ENCODE measurements around the gene ABHD4.
A peak's percentile ranks its signal among the peaks of the same experiment; 100 is the strongest.
"Not testable (repeated sequence)": the region's sequence is repeated elsewhere in the genome, so short reads cannot be mapped to it uniquely, and the experiment has no call there.

The ABHD4 gene

GRCh38 chr14:22627506-22628263, 29.6 kb downstream of the ABHD4 start:
- no peak for DNase-seq (ENCODE audit: low read depth)

GRCh38 chr14:22629361-22629760, 31.3 kb downstream of the ABHD4 start:
- no peak for DNase-seq (ENCODE audit: low read depth)

GRCh38 chr14:22630066-22630465, 32.0 kb downstream of the ABHD4 start:
- no peak for DNase-seq (ENCODE audit: low read depth)

GRCh38 chr14:22630486-22630885, 32.4 kb downstream of the ABHD4 start:
- DNase-seq (ENCODE audit: low read depth): no peak

GRCh38 chr14:22634233-22634900, 36.3 kb downstream of the ABHD4 start:
- no peak for DNase-seq (ENCODE audit: low read depth)

- DNase-seq (ENCODE audit: low read depth): not testable (repeated sequence)
These were observed 37.9 kb downstream of the ABHD4 start for GRCh38 chr14:22635980-22636379.

GRCh38 chr14:22640192-22640591, 42.1 kb downstream of the ABHD4 start:
- DNase-seq (ENCODE audit: low read depth): no peak

GRCh38 chr14:22641846-22642245, 43.7 kb downstream of the ABHD4 start:
- DNase-seq (ENCODE audit: low read depth): no peak

- DNase-seq (ENCODE audit: low read depth): no peak
These were observed 46.2 kb downstream of the ABHD4 start, which contains the start of gene OR6J1 for GRCh38 chr14:22644305-22644635. Gene OR6J1 (minus strand): TSS chr14:22644352. CDS start chr14:22634811, 9,541 bp downstream.

GRCh38 chr14:22646570-22647254, 48.6 kb downstream of the ABHD4 start:
- peak; percentile 61 for DNase-seq (ENCODE audit: low read depth)

GRCh38 chr14:22648506-22648905, 50.4 kb downstream of the ABHD4 start:
- no peak for DNase-seq (ENCODE audit: low read depth)

- DNase-seq (ENCODE audit: low read depth): no peak
These were observed 52.1 kb downstream of the ABHD4 start for GRCh38 chr14:22650046-22650739.

GRCh38 chr14:22650960-22651521, 52.9 kb downstream of the ABHD4 start:
- DNase-seq (ENCODE audit: low read depth): no peak

- DNase-seq (ENCODE audit: low read depth): no peak
These were observed 53.5 kb downstream of the ABHD4 start for GRCh38 chr14:22651586-22651985.

GRCh38 chr14:22653012-22653621, 55.0 kb downstream of the ABHD4 start:
- no peak for DNase-seq (ENCODE audit: low read depth)

GRCh38 chr14:22656226-22656625, 58.1 kb downstream of the ABHD4 start:
- no peak for DNase-seq (ENCODE audit: low read depth)

GRCh38 chr14:22656945-22657731, 59.0 kb downstream of the ABHD4 start:
- DNase-seq (ENCODE audit: low read depth): no peak

GRCh38 chr14:22657861-22658260, 59.8 kb downstream of the ABHD4 start:
- no peak for DNase-seq (ENCODE audit: low read depth)

- DNase-seq (ENCODE audit: low read depth): no peak
These were observed 60.8 kb downstream of the ABHD4 start for GRCh38 chr14:22658946-22659345.

GRCh38 chr14:22660654-22661053, 62.6 kb downstream of the ABHD4 start:
- no peak for DNase-seq (ENCODE audit: low read depth)

Measured in HS-5 (cell line).